Astrocyte of the hippocampus (primary cell): ENCODE data around the gene PPID.
"Not testable (repeated sequence)": the region's sequence is repeated elsewhere in the genome, so short reads cannot be mapped to it uniquely, and the experiment has no call there.

Source experiments
- DNase-seq: peaks from one replicate; pipeline ENCODE4 v3.0.0; 2011; ENCODE audit warnings: low read depth, low spot score

Gene PPID

GRCh38 chr4:158738866-158739265, 15.7 kb upstream of the PPID start:
- no peak for DNase-seq

- DNase-seq: peak; percentile 80
Measured at GRCh38 chr4:158729716-158730559, 6.7 kb upstream of the PPID start.

GRCh38 chr4:158728236-158728635, 5.0 kb upstream of the PPID start:
- DNase-seq: no peak

GRCh38 chr4:158726633-158727032, 3.4 kb upstream of the PPID start:
- no peak for DNase-seq

- DNase-seq: no peak
Measured at GRCh38 chr4:158724637-158725036, 1.4 kb upstream of the PPID start.

GRCh38 chr4:158722291-158722916, 792 bp downstream of the PPID start:
- DNase-seq: peak; percentile 63

- no peak for DNase-seq
Measured at GRCh38 chr4:158721680-158722079, 1.5 kb downstream of the PPID start.

- no peak for DNase-seq
Measured at GRCh38 chr4:158715802-158716201, 7.4 kb downstream of the PPID start.

- DNase-seq: no peak
Measured at GRCh38 chr4:158714937-158715336, 8.3 kb downstream of the PPID start.

- not testable (repeated sequence) for DNase-seq
Measured at GRCh38 chr4:158712622-158713021, 10.6 kb downstream of the PPID start.

- peak; percentile 35 for DNase-seq
Measured at GRCh38 chr4:158710814-158711213, 12.4 kb downstream of the PPID start.

- DNase-seq: no peak
Measured at GRCh38 chr4:158704274-158704673, 18.9 kb downstream of the PPID start.

- DNase-seq: no peak
Measured at GRCh38 chr4:158688813-158689212, 34.4 kb downstream of the PPID start.

- no peak for DNase-seq
Measured at GRCh38 chr4:158682066-158682465, 41.1 kb downstream of the PPID start.

- DNase-seq: no peak
Measured at GRCh38 chr4:158681629-158682028, 41.6 kb downstream of the PPID start.

- no peak for DNase-seq
Measured at GRCh38 chr4:158678767-158679166, 44.4 kb downstream of the PPID start.

GRCh38 chr4:158676076-158676475, 47.1 kb downstream of the PPID start:
- DNase-seq: no peak

- DNase-seq: no peak
Measured at GRCh38 chr4:158673633-158674032, 49.6 kb downstream of the PPID start.

- DNase-seq: peak; percentile 100
Measured at GRCh38 chr4:158671915-158672806, 51.0 kb downstream of the PPID start, which contains the start of gene ETFDH. Gene ETFDH (plus strand): TSS chr4:158672296. CDS start chr4:158672457, 161 bp downstream.

- no peak for DNase-seq
Measured at GRCh38 chr4:158671665-158671914, 51.6 kb downstream of the PPID start, which contains the start of gene C4orf46. Gene C4orf46 (minus strand): TSS chr4:158671887. CDS start chr4:158671801, 86 bp downstream.

- peak; percentile 87 for DNase-seq
Measured at GRCh38 chr4:158670975-158671664, 52.1 kb downstream of the PPID start.

- DNase-seq: no peak
Measured at GRCh38 chr4:158669310-158669709, 53.9 kb downstream of the PPID start.
